Fibroblast of skin of abdomen (primary cell): Measurements from ENCODE around the gene ODC1.
"Not testable (repeated sequence)": the region's sequence is repeated elsewhere in the genome, so short reads cannot be mapped to it uniquely, and the experiment has no call there.

Experiments used
- DNase-seq: peaks from one replicate; pipeline ENCODE4 v3.0.0-alpha.2; 2013

The ODC1 gene

GRCh38 chr2:10452956-10453904, 5.1 kb upstream of the ODC1 start:
- no peak for DNase-seq

GRCh38 chr2:10452312-10452711, 4.2 kb upstream of the ODC1 start:
- peak; percentile 46 for DNase-seq

GRCh38 chr2:10451819-10452218, 3.7 kb upstream of the ODC1 start:
- DNase-seq, result no peak

- DNase-seq, result no peak
Measured at GRCh38 chr2:10449838-10450691, 1.9 kb upstream of the ODC1 start.

GRCh38 chr2:10449486-10449831, 1.3 kb upstream of the ODC1 start:
- DNase-seq, result no peak

- no peak for DNase-seq
Measured at GRCh38 chr2:10448576-10449485, 704 bp upstream of the ODC1 start.

- DNase-seq, result peak; percentile 16
Measured at GRCh38 chr2:10447300-10447894, 730 bp downstream of the ODC1 start.

GRCh38 chr2:10446631-10447030, 1.5 kb downstream of the ODC1 start:
- no peak for DNase-seq

GRCh38 chr2:10444463-10444862, 3.7 kb downstream of the ODC1 start:
- DNase-seq, result no peak

GRCh38 chr2:10442469-10443126, 5.5 kb downstream of the ODC1 start:
- not testable (repeated sequence) for DNase-seq

- peak; percentile 43 for DNase-seq
Measured at GRCh38 chr2:10441948-10442347, 6.2 kb downstream of the ODC1 start.

GRCh38 chr2:10440736-10441135, 7.4 kb downstream of the ODC1 start:
- DNase-seq, result no peak

GRCh38 chr2:10439971-10440370, 8.2 kb downstream of the ODC1 start:
- no peak for DNase-seq

GRCh38 chr2:10439185-10439879, 8.8 kb downstream of the ODC1 start:
- no peak for DNase-seq

- no peak for DNase-seq
Measured at GRCh38 chr2:10438688-10439087, 9.4 kb downstream of the ODC1 start.

GRCh38 chr2:10437806-10438205, 10.3 kb downstream of the ODC1 start:
- DNase-seq, result no peak

GRCh38 chr2:10436583-10437110, 11.5 kb downstream of the ODC1 start:
- DNase-seq, result no peak

- no peak for DNase-seq
Measured at GRCh38 chr2:10435820-10436204, 12.3 kb downstream of the ODC1 start.

- DNase-seq, result peak; percentile 60
Measured at GRCh38 chr2:10434886-10435819, 13.0 kb downstream of the ODC1 start.
